ENCODE measurements around the gene NDUFB7. TPM values are rescaled to one million over a fixed set of nuclear protein-coding genes. Genes with fewer than 3 reads are reported as not detected.

NDUFB7 gene
- total and polyA plus RNA-seq, 4 experiments from 2014 or later = 56.6 to 252 (median 122) TPM

DNA sequence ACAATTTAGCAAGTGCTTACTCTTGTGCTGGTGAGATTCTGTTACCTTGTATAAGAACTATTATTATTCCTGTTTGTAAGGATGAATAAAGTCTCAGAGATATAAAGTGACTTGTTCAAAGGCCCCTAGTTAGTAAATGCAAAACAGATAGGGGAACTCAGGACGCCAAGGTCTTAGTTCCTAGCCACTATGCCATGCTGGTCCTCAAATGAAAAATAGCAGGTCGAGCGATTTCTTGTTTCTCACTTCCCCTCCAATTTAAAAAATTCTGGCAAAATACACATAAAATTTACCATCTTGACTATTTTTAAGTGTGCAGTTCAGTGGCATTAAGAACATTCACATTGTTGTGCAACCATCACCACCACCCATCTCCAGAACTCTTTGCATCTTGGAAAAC is 41.4 kb downstream of the NDUFB7 start:
- peak overlapping the region; percentile 42 to 100 (median 85) for H3K27ac Mint-ChIP-seq

GRCh38 chr19:14530005-14530348 is 41.9 kb downstream of the NDUFB7 start:
- H3K4me1 ChIP-seq (ENCODE audit: insufficient read depth, low read length) = peaks cover 41% of the 10 kb centered on the region
- peak overlapping the region; percentile 88 for H3K27ac ChIP-seq (ENCODE audit: low read depth, low read length)
- DNase-seq = peak in 4 of 5 donors; percentile 60 to 63 (median 61)
- ChIA-PET CTCF (ENCODE audit: partially characterized antibody) (interaction anchor here (0.9 to 1.2 kb wide), 2 partner anchors 13 to 22 kb away, joined by 3 to 4 read pairs; no protein-coding TSS in a partner anchor), POLR2A (ENCODE audit: partially characterized antibody) (interaction anchor here (0.7 to 28.2 kb wide), 6 partner anchors 9 to 58 kb away, joined by 3 to 1220 read pairs (median 4); partner anchors contain the start of genes DNAJB1 and GIPC1)
- Mint-ChIP-seq H3K36me3 (peaks cover 9 to 19% of the 10 kb centered on the region in 2 donors), H3K4me1 (peaks cover 17 to 69% (median 43%) of the 10 kb centered on the region in 4 donors), H3K4me3 (peak overlapping the region; percentile 89 to 96 (median 94)), H3K27ac (peak overlapping the region; percentile 98 to 100 (median 99)), H3K27me3 (no peaks in the 10 kb centered on the region), H3K9me3 (peaks cover 0 to 2% (median 0%) of the 10 kb centered on the region in 8 donors)
- peaks cover 9% of the 10 kb centered on the region for H3K36me3 ChIP-seq (ENCODE audit: insufficient read depth, low read length)
- intact Hi-C loops (cut with micrococcal nuclease) = no loop called here
- H3K27me3 ChIP-seq (ENCODE audit: insufficient read depth, low read length) = no peaks in the 10 kb centered on the region
- peak overlapping the region; percentile 99 to 100 for H3K4me3 ChIP-seq (ENCODE audit: low read length in 2 of 2)
- no peaks in the 10 kb centered on the region for H3K9me3 ChIP-seq (ENCODE audit: control insufficient read depth in 1 of 2, low read length in 2 of 2)

More for the DNA sequence above, 41.4 kb downstream of the NDUFB7 start:
- Histone ChIP-seq H3K36me3 (ENCODE audit: insufficient read depth, low read length) (peaks cover 9% of the 10 kb centered on the region), H3K4me3 (ENCODE audit: low read length in 2 of 2) (peak overlapping the region in 1 of 2 donors; percentile 100), H3K27ac (ENCODE audit: low read depth, low read length) (peak overlapping the region; percentile 25), H3K27me3 (ENCODE audit: insufficient read depth, low read length) (no peaks in the 10 kb centered on the region), H3K9me3 (ENCODE audit: control insufficient read depth in 1 of 2, low read length in 2 of 2) (no peaks in the 10 kb centered on the region), H3K4me1 (ENCODE audit: insufficient read depth, low read length) (peaks cover 41% of the 10 kb centered on the region)
- peaks cover 0 to 2% (median 0%) of the 10 kb centered on the region in 8 donors for H3K9me3 Mint-ChIP-seq
- no peak for DNase-seq
- H3K27me3 Mint-ChIP-seq = no peaks in the 10 kb centered on the region
- ChIA-PET CTCF (ENCODE audit: partially characterized antibody) (interaction anchor here (0.9 to 1.3 kb wide), 3 partner anchors 14 to 26 kb away, joined by 3 to 5 read pairs (median 4); no protein-coding TSS in a partner anchor), POLR2A (ENCODE audit: partially characterized antibody) (interaction anchor here (0.7 to 28.2 kb wide), 4 partner anchors 9 to 98 kb away, joined by 3 to 1220 read pairs (median 4); partner anchors contain the start of genes DNAJB1 and GIPC1)
- intact Hi-C loops (cut with micrococcal nuclease) = no loop called here
- peak overlapping the region; percentile 66 to 96 (median 86) for H3K4me3 Mint-ChIP-seq
- peaks cover 17 to 67% (median 42%) of the 10 kb centered on the region in 4 donors for H3K4me1 Mint-ChIP-seq
- peaks cover 9 to 19% of the 10 kb centered on the region in 2 donors for H3K36me3 Mint-ChIP-seq

GRCh38 chr19:14529254-14530004 is 42.4 kb downstream of the NDUFB7 start, which contains the start of gene TECR:
Gene TECR (plus strand): TSS chr19:14529594. CDS start chr19:14529697, 103 bp downstream.
- H3K9me3 ChIP-seq (ENCODE audit: control insufficient read depth in 1 of 2, low read length in 2 of 2) = no peaks in the 10 kb centered on the region
- H3K27me3 ChIP-seq (ENCODE audit: insufficient read depth, low read length) = no peaks in the 10 kb centered on the region
- intact Hi-C loops (cut with micrococcal nuclease) = loop anchor here (1.0 to 10.0 kb wide), 4 partner anchors 11 to 685 kb away; partner anchors contain the start of gene DNAJB1
- Mint-ChIP-seq H3K9me3 (peaks cover 0 to 2% (median 0%) of the 10 kb centered on the region in 8 donors), H3K27ac (peak within 1 kb of the TSS; percentile 98 to 100 (median 99)), H3K36me3 (peaks cover 9 to 19% of the 10 kb centered on the region in 2 donors), H3K4me1 (peaks cover 17 to 65% (median 44%) of the 10 kb centered on the region in 4 donors), H3K27me3 (no peaks in the 10 kb centered on the region), H3K4me3 (peak within 1 kb of the TSS; percentile 89 to 96 (median 94))
- H3K36me3 ChIP-seq (ENCODE audit: insufficient read depth, low read length) = peaks cover 4% of the 10 kb centered on the region
- POLR2A ChIA-PET (ENCODE audit: partially characterized antibody) = interaction anchor here (0.7 to 28.2 kb wide), 5 partner anchors 18 to 57 kb away, joined by 3 to 1220 read pairs (median 4); partner anchors contain the start of genes DNAJB1 and GIPC1
- H3K4me3 ChIP-seq (ENCODE audit: low read length in 2 of 2) = peak within 1 kb of the TSS; percentile 99 to 100
- peak within 1 kb of the TSS; percentile 88 for H3K27ac ChIP-seq (ENCODE audit: low read depth, low read length)
- peak; percentile 100 for DNase-seq
- peaks cover 47% of the 10 kb centered on the region for H3K4me1 ChIP-seq (ENCODE audit: insufficient read depth, low read length)
- CTCF ChIA-PET (ENCODE audit: partially characterized antibody) = interaction anchor here (0.9 to 1.4 kb wide), 2 partner anchors 12 to 13 kb away, joined by 3 read pairs; partner anchors contain the start of gene DNAJB1

- Mint-ChIP-seq H3K36me3 (peaks cover 8 to 19% of the 10 kb centered on the region in 2 donors), H3K4me3 (peak overlapping the region; percentile 89 to 96 (median 94)), H3K9me3 (peaks cover 0 to 2% (median 0%) of the 10 kb centered on the region in 8 donors), H3K27ac (peak overlapping the region; percentile 98 to 100 (median 99)), H3K27me3 (no peaks in the 10 kb centered on the region), H3K4me1 (peaks cover 19 to 73% (median 47%) of the 10 kb centered on the region in 4 donors)
- peak overlapping the region; percentile 57 to 65 for H3K4me3 ChIP-seq (ENCODE audit: low read length in 2 of 2)
- no peak for DNase-seq
- H3K27me3 ChIP-seq (ENCODE audit: insufficient read depth, low read length) = no peaks in the 10 kb centered on the region
- POLR2A ChIA-PET (ENCODE audit: partially characterized antibody) = interaction anchor here (1.4 to 28.2 kb wide), 3 partner anchors 18 to 56 kb away, joined by 4 to 1220 read pairs (median 4); partner anchors contain the start of genes DNAJB1 and GIPC1
- H3K27ac ChIP-seq (ENCODE audit: low read depth, low read length) = peak overlapping the region; percentile 88
- H3K4me1 ChIP-seq (ENCODE audit: insufficient read depth, low read length) = peaks cover 55% of the 10 kb centered on the region
- no peaks in the 10 kb centered on the region for H3K9me3 ChIP-seq (ENCODE audit: control insufficient read depth in 1 of 2, low read length in 2 of 2)
- intact Hi-C loops (cut with micrococcal nuclease) = loop anchor here (1.0 to 10.0 kb wide), 4 partner anchors 10 to 684 kb away; partner anchors contain the start of gene DNAJB1
- H3K36me3 ChIP-seq (ENCODE audit: insufficient read depth, low read length) = peaks cover 4% of the 10 kb centered on the region
- CTCF ChIA-PET (ENCODE audit: partially characterized antibody) = interaction anchor here (0.6 to 1.4 kb wide), 3 partner anchors 11 to 70 kb away, joined by 3 to 4 read pairs (median 3); partner anchors contain the start of gene DNAJB1
Observed at GRCh38 chr19:14528419-14529253, 43.2 kb downstream of the NDUFB7 start.

GRCh38 chr19:14526423-14526822 is 45.4 kb downstream of the NDUFB7 start:
- no peaks in the 10 kb centered on the region for H3K36me3 ChIP-seq (ENCODE audit: insufficient read depth, low read length)
- H3K4me1 ChIP-seq (ENCODE audit: insufficient read depth, low read length) = peaks cover 60% of the 10 kb centered on the region
- peaks cover 26 to 72% (median 51%) of the 10 kb centered on the region in 4 donors for H3K4me1 Mint-ChIP-seq
- no peaks in the 10 kb centered on the region for H3K27me3 Mint-ChIP-seq
- H3K9me3 Mint-ChIP-seq = peaks cover 0 to 4% (median 0%) of the 10 kb centered on the region in 8 donors
- H3K9me3 ChIP-seq (ENCODE audit: control insufficient read depth in 1 of 2, low read length in 2 of 2) = no peaks in the 10 kb centered on the region
- no peak overlapping the region for H3K4me3 ChIP-seq (ENCODE audit: low read length in 2 of 2)
- intact Hi-C loops (cut with micrococcal nuclease) = loop anchor here (10.0 kb wide), 1 partner anchor 682 kb away; no protein-coding TSS in a partner anchor
- no peak for DNase-seq
- POLR2A ChIA-PET (ENCODE audit: partially characterized antibody) = interaction anchor here (28.2 kb wide), 1 partner anchor 19 kb away, joined by 1220 read pairs; the partner anchor contains the start of genes DNAJB1 and GIPC1
- H3K4me3 Mint-ChIP-seq = peak overlapping the region in 1 of 8 donors; percentile 27
- peaks cover 0 to 13% of the 10 kb centered on the region in 2 donors for H3K36me3 Mint-ChIP-seq
- H3K27ac Mint-ChIP-seq = peak overlapping the region; percentile 45 to 88 (median 78)
- H3K27ac ChIP-seq (ENCODE audit: low read depth, low read length) = no peak overlapping the region
- CTCF ChIA-PET (ENCODE audit: partially characterized antibody) = interaction anchor here (1.0 to 3.1 kb wide), 5 partner anchors 21 to 46 kb away, joined by 4 to 20 read pairs (median 5); no protein-coding TSS in a partner anchor
- no peaks in the 10 kb centered on the region for H3K27me3 ChIP-seq (ENCODE audit: insufficient read depth, low read length)

GRCh38 chr19:14525729-14526128 is 46.1 kb downstream of the NDUFB7 start:
- Histone ChIP-seq H3K27ac (ENCODE audit: low read depth, low read length) (no peak overlapping the region), H3K4me3 (ENCODE audit: low read length in 2 of 2) (no peak overlapping the region), H3K4me1 (ENCODE audit: insufficient read depth, low read length) (peaks cover 60% of the 10 kb centered on the region), H3K36me3 (ENCODE audit: insufficient read depth, low read length) (no peaks in the 10 kb centered on the region), H3K9me3 (ENCODE audit: control insufficient read depth in 1 of 2, low read length in 2 of 2) (no peaks in the 10 kb centered on the region), H3K27me3 (ENCODE audit: insufficient read depth, low read length) (no peaks in the 10 kb centered on the region)
- intact Hi-C loops (cut with micrococcal nuclease) = loop anchor here (10.0 kb wide), 1 partner anchor 681 kb away; no protein-coding TSS in a partner anchor
- DNase-seq = no peak
- Mint-ChIP-seq H3K27me3 (no peaks in the 10 kb centered on the region), H3K27ac (peak overlapping the region; percentile 45 to 88 (median 75)), H3K36me3 (peaks cover 0 to 13% of the 10 kb centered on the region in 2 donors), H3K4me3 (peak overlapping the region in 1 of 8 donors; percentile 30), H3K9me3 (peaks cover 0 to 4% (median 0%) of the 10 kb centered on the region in 8 donors), H3K4me1 (peaks cover 23 to 69% (median 49%) of the 10 kb centered on the region in 4 donors)
- ChIA-PET CTCF (ENCODE audit: partially characterized antibody) (interaction anchor here (0.9 to 3.1 kb wide), 7 partner anchors 20 to 48 kb away, joined by 4 to 20 read pairs (median 5); partner anchors contain the start of gene NDUFB7), POLR2A (ENCODE audit: partially characterized antibody) (interaction anchor here (28.2 kb wide), 1 partner anchor 18 kb away, joined by 1220 read pairs; the partner anchor contains the start of genes DNAJB1 and GIPC1)
